WTC11 (cell line): ENCODE measurements around the gene CD160.

ENCODE experiments used
- CREB1 ChIP-seq: sonication (generic); formaldehyde crosslinking; IDR thresholded peaks from 2 replicates; pipeline ENCODE4 v1.8.0; 2023; ENCODE audit warnings: mild to moderate bottlenecking, missing genetic modification reagents
- CTCF ChIP-seq: fragments of 200-600 bp; IDR thresholded peaks from 2 replicates; pipeline ENCODE4 v1.8.0; 2022; ENCODE audit warnings: antibody characterized with exemption
- ESRRA ChIP-seq: sonication (generic); formaldehyde crosslinking; IDR thresholded peaks from 2 replicates; pipeline ENCODE4 v1.8.1; 2022; ENCODE audit warnings: mild to moderate bottlenecking, missing genetic modification reagents, borderline replicate concordance
- NFE2L1 ChIP-seq: sonication (generic); formaldehyde crosslinking; IDR thresholded peaks from 2 replicates; pipeline ENCODE4 v1.8.1; 2023; ENCODE audit warnings: missing genetic modification reagents
- RELA ChIP-seq: sonication (generic); formaldehyde crosslinking; IDR thresholded peaks from 2 replicates; pipeline ENCODE4 v1.8.1; 2022; ENCODE audit warnings: missing genetic modification reagents, mild to moderate bottlenecking, borderline replicate concordance
- SMAD3 ChIP-seq: sonication (generic); formaldehyde crosslinking; IDR thresholded peaks from 2 replicates; pipeline ENCODE4 v1.8.0; 2022; ENCODE audit warnings: missing genetic modification reagents, mild to moderate bottlenecking, borderline replicate concordance
- ZNF232 ChIP-seq: sonication (generic); formaldehyde crosslinking; IDR thresholded peaks from 2 replicates; pipeline ENCODE4 v1.8.0; 2022; ENCODE audit warnings: mild to moderate bottlenecking, missing genetic modification reagents
- TF ChIP-seq, protein P1 (sequence below): sonication (generic); formaldehyde crosslinking; IDR thresholded peaks from 2 replicates; pipeline ENCODE4 v1.8.1; 2023; ENCODE audit warnings: mild to moderate bottlenecking, missing genetic modification reagents, moderate library complexity

- no peak for TF ChIP-seq CTCF
- TF ChIP-seq, protein P1, sequence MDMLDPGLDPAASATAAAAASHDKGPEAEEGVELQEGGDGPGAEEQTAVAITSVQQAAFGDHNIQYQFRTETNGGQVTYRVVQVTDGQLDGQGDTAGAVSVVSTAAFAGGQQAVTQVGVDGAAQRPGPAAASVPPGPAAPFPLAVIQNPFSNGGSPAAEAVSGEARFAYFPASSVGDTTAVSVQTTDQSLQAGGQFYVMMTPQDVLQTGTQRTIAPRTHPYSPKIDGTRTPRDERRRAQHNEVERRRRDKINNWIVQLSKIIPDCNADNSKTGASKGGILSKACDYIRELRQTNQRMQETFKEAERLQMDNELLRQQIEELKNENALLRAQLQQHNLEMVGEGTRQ (CRISPR knock-in tag) = no peak
- no peak for TF ChIP-seq SMAD3 (CRISPR knock-in tag)
- TF ChIP-seq ESRRA (CRISPR knock-in tag) = no peak
- TF ChIP-seq ZNF232 (CRISPR knock-in tag) = no peak
- no peak for TF ChIP-seq RELA (CRISPR knock-in tag)
- TF ChIP-seq CREB1 (CRISPR knock-in tag) = no peak
- no peak for TF ChIP-seq NFE2L1 (CRISPR knock-in tag)
These were observed 63.2 kb downstream of the CD160 start for GRCh38 chr1:145782272-145783099.
